Esophagus muscularis mucosa (tissue), 4 donors: ENCODE data around the gene DNTTIP2. TPM values are rescaled to one million over a fixed set of nuclear protein-coding genes. Genes with fewer than 3 reads are reported as not detected.
"Not testable (repeated sequence)": the region's sequence is repeated elsewhere in the genome, so short reads cannot be mapped to it uniquely, and the experiment has no call there.

ENCODE experiments used
- DNase-seq: peaks from one replicate; pipeline ENCODE4 v3.0.0-alpha.2; 2017; ENCODE audit errors: extremely low spot score
- H3K27ac ChIP-seq, 4 donors: fragments of 200-600 bp; sonication (generic); replicated peaks in 1 of 4; 1 replicate in 3 of 4; 2 replicates in 1 of 4; pipeline ENCODE4 v1.5.1; 2016 to 2019; ENCODE audit warnings: mild to moderate bottlenecking in 1 of 4
- H3K27me3 ChIP-seq, 4 donors: fragments of 200-600 bp; sonication (generic); one replicate each; pipeline versions ENCODE4 v1.5.1 to v1.6.0; 2016 to 2019
- H3K36me3 ChIP-seq, 4 donors: fragments of 200-600 bp; sonication (generic); one replicate each; pipeline ENCODE4 v1.5.1; 2016 to 2019
- H3K4me1 ChIP-seq, 4 donors: fragments of 200-600 bp; sonication (generic); one replicate each; pipeline ENCODE4 v1.5.1; 2016 to 2019
- H3K4me3 ChIP-seq, 4 donors: fragments of 200-600 bp; sonication (generic); 1 replicate in 2 of 4; 2 replicates in 2 of 4; pipeline ENCODE4 v1.5.1; 2016 to 2019; ENCODE audit warnings: mild to moderate bottlenecking in 4 of 4, moderate library complexity in 1 of 4
- H3K9me3 ChIP-seq, 4 donors: fragments of 200-600 bp; sonication (generic); 1 replicate in 3 of 4; 2 replicates in 1 of 4; pipeline ENCODE4 v1.5.1; 2016 to 2019
- CTCF ChIP-seq, 3 experiments: fragments of 200-600 bp in 2 of 3; fragments of 450-650 bp in 1 of 3; sonication (generic) in 2 of 3; IDR thresholded peaks; one replicate each; pipeline ENCODE4 v1.5.1; 2017 to 2019; ENCODE audit warnings: antibody characterized with exemption in 3 of 3, mild to moderate bottlenecking in 2 of 3, moderate library complexity in 1 of 3
- EP300 ChIP-seq: sonication (generic); formaldehyde crosslinking; IDR thresholded peaks from one replicate; pipeline ENCODE4 v1.6.1; 2017; ENCODE audit warnings: antibody characterized with exemption
- POLR2A ChIP-seq: fragments of 450-650 bp; IDR thresholded peaks from one replicate; pipeline ENCODE4 v1.6.1; 2017; ENCODE audit warnings: antibody characterized with exemption, moderate library complexity, mild to moderate bottlenecking, low read depth
- POLR2AphosphoS5 ChIP-seq, 2 donors: sonication (generic); formaldehyde crosslinking; IDR thresholded peaks; one replicate each; pipeline ENCODE4 v1.6.1; 2017; ENCODE audit warnings: antibody characterized with exemption in 2 of 2
- WGBS: methylation state at CpG from one replicate; pipeline ENCODE4 v1.1.5; 2018; 5-methylcytosine and 5-hydroxymethylcytosine counted together
- intact Hi-C: fragments of 100-400 bp; cut with DNase I; formaldehyde crosslinking; loops from one replicate; pipeline ENCODE4 v1.15.1; 2023
- total RNA-seq, 4 donors: library from RNA; depleted of rRNA; stranded (reverse); fragments of >200 nt; gene quantifications; one replicate each; pipeline versions ENCODE4 v1.1.0 to v1.2.1, GENCODE V29; 2016

The DNTTIP2 gene
- total RNA-seq, 4 donors from 2014 or later = 23.3 to 43.4 (median 31.4) TPM

GRCh38 chr1:93850687-93851326 is 28.2 kb downstream of the DNTTIP2 start:
- H3K4me3 ChIP-seq, DNase-seq, H3K36me3 ChIP-seq, H3K27me3 ChIP-seq, H3K9me3 ChIP-seq, H3K27ac ChIP-seq: not testable (repeated sequence)
- WGBS = 37% methylated on average over 9 of the region's 10 CpGs
- H3K4me1 ChIP-seq = peaks cover 6 to 17% (median 13%) of the 10 kb centered on the region in 4 donors
- intact Hi-C loops = loop anchor here (5.0 kb wide), 1 partner anchor 414 kb away; no protein-coding TSS in a partner anchor
- TF ChIP-seq CTCF (IDR thresholded peaks at IDR 0.05) = peak; percentile 55 to 71 (median 64)

- Histone ChIP-seq H3K4me3 (peak overlapping the region; percentile 75 to 93 (median 82)), H3K9me3 (no peaks in the 10 kb centered on the region), H3K4me1 (peaks cover 24 to 37% (median 33%) of the 10 kb centered on the region in 4 donors), H3K27ac (peak overlapping the region; percentile 94 to 100 (median 100)), H3K36me3 (no peaks in the 10 kb centered on the region), H3K27me3 (no peaks in the 10 kb centered on the region)
- DNase-seq = no peak
- TF ChIP-seq CTCF (IDR thresholded peaks at IDR 0.05) = no peak
- TF ChIP-seq POLR2A = no peak
- TF ChIP-seq POLR2AphosphoS5 (IDR thresholded peaks at IDR 0.05) = no peak
- no peak for TF ChIP-seq EP300
- intact Hi-C loops = loop anchor here (10.0 kb wide), 2 partner anchors 224 to 544 kb away; no protein-coding TSS in a partner anchor
- 59% methylated on average over 4 of the region's 4 CpGs for whole genome bisulfite sequencing
Observed at GRCh38 chr1:93848350-93848883, 30.6 kb downstream of the DNTTIP2 start.

GRCh38 chr1:93847811-93848288 is 31.2 kb downstream of the DNTTIP2 start:
- H3K27ac ChIP-seq = peak overlapping the region; percentile 94 to 100 (median 100)
- intact Hi-C loops = loop anchor here (10.0 kb wide), 2 partner anchors 223 to 543 kb away; no protein-coding TSS in a partner anchor
- H3K4me1 ChIP-seq = peaks cover 24 to 37% (median 33%) of the 10 kb centered on the region in 4 donors
- H3K36me3 ChIP-seq = no peaks in the 10 kb centered on the region
- no peak for DNase-seq
- WGBS = 0% methylated on average over 16 of the region's 36 CpGs
- H3K9me3 ChIP-seq = no peaks in the 10 kb centered on the region
- TF ChIP-seq POLR2AphosphoS5 (IDR thresholded peaks at IDR 0.05) = peak in 1 of 2 donors; percentile 12
- TF ChIP-seq EP300 = no peak
- no peak for TF ChIP-seq POLR2A
- no peak for TF ChIP-seq CTCF (IDR thresholded peaks at IDR 0.05)
- H3K27me3 ChIP-seq = no peaks in the 10 kb centered on the region
- H3K4me3 ChIP-seq = peak overlapping the region; percentile 75 to 93 (median 82)

GRCh38 chr1:93846992-93847810 is 31.8 kb downstream of the DNTTIP2 start:
- peaks cover 24 to 37% (median 33%) of the 10 kb centered on the region in 4 donors for H3K4me1 ChIP-seq
- H3K27me3 ChIP-seq = no peaks in the 10 kb centered on the region
- H3K9me3 ChIP-seq = no peaks in the 10 kb centered on the region
- no peaks in the 10 kb centered on the region for H3K36me3 ChIP-seq
- TF ChIP-seq POLR2A = peak; percentile 29
- TF ChIP-seq EP300 = no peak
- peak in 1 of 3 experiments; percentile 4 for TF ChIP-seq CTCF (IDR thresholded peaks at IDR 0.05)
- peak; percentile 74 to 85 for TF ChIP-seq POLR2AphosphoS5 (IDR thresholded peaks at IDR 0.05)
- H3K27ac ChIP-seq = peak overlapping the region; percentile 94 to 100 (median 100)
- intact Hi-C loops = loop anchor here (10.0 kb wide), 2 partner anchors 222 to 542 kb away; no protein-coding TSS in a partner anchor
- WGBS = under 1% methylated on average over 48 of the region's 86 CpGs
- peak; percentile 97 for DNase-seq
- peak overlapping the region; percentile 75 to 93 (median 82) for H3K4me3 ChIP-seq
